ENCODE measurements around the gene RGR.

DNA sequence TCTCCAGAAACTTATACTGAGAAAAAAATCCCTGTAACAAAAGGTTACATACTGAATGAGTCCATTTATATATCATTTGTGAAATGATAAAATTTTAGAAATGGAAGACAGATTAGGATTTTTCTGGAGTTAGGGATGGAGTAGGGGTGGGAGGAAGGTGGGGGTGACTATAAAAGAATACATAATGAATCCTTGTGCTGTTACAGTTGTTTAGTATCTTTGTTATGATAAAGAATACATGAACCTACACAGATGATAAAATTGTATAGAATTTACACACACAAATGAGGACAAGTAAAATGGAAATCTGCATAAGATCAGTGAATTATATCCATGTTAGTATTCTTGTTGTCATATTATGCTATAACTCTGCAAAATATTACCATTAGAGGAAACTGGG lies 41.8 kb downstream of the RGR start:
- TF ChIP-seq, protein P1, sequence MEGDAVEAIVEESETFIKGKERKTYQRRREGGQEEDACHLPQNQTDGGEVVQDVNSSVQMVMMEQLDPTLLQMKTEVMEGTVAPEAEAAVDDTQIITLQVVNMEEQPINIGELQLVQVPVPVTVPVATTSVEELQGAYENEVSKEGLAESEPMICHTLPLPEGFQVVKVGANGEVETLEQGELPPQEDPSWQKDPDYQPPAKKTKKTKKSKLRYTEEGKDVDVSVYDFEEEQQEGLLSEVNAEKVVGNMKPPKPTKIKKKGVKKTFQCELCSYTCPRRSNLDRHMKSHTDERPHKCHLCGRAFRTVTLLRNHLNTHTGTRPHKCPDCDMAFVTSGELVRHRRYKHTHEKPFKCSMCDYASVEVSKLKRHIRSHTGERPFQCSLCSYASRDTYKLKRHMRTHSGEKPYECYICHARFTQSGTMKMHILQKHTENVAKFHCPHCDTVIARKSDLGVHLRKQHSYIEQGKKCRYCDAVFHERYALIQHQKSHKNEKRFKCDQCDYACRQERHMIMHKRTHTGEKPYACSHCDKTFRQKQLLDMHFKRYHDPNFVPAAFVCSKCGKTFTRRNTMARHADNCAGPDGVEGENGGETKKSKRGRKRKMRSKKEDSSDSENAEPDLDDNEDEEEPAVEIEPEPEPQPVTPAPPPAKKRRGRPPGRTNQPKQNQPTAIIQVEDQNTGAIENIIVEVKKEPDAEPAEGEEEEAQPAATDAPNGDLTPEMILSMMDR (IDR thresholded peaks at IDR 0.05): no peak
- TF ChIP-seq POLR2AphosphoS5 (IDR thresholded peaks at IDR 0.05): no peak

Measured in prostate gland (tissue), 2 donors.